Activated CD4-positive, alpha-beta memory T cell treated with anti-CD3 and anti-CD28 coated beads for 36 hours (primary cell): ENCODE data around the gene FAM98B. TPM values are rescaled to one million over a fixed set of nuclear protein-coding genes. Genes with fewer than 3 reads are reported as not detected.

Source experiments
- total RNA-seq, 2 experiments: library from RNA; stranded (reverse); gene quantifications; one replicate each; pipeline ENCODE4 v1.2.3, GENCODE V29; 2021

FAM98B gene
- total RNA-seq, 2 experiments from 2014 or later = 40.2 to 44.7 TPM

Other genes starting within 250 kb of the FAM98B start
- gene SPRED1, start 201.3 kb upstream of the FAM98B start, total RNA-seq = under 1 TPM; 0.92 to 0.97 TPM
- gene RASGRP1, start 110.7 kb downstream of the FAM98B start, total RNA-seq = 100 to 1,000 TPM; 167 to 174 TPM